Measurements from ENCODE around the gene NUP37.
A peak's percentile ranks its signal among the peaks of the same experiment; 100 is the strongest.

Gene NUP37

GRCh38 chr12:102064476-102064875 lies 55.4 kb downstream of the NUP37 start:
- TF ChIP-seq ZFX (IDR thresholded peaks at IDR 0.05; ENCODE audit: borderline replicate concordance) (no peak), CTCF (IDR thresholded peaks at IDR 0.05) (no peak)
- H3K27ac ChIP-seq = no peak overlapping the region

DNA sequence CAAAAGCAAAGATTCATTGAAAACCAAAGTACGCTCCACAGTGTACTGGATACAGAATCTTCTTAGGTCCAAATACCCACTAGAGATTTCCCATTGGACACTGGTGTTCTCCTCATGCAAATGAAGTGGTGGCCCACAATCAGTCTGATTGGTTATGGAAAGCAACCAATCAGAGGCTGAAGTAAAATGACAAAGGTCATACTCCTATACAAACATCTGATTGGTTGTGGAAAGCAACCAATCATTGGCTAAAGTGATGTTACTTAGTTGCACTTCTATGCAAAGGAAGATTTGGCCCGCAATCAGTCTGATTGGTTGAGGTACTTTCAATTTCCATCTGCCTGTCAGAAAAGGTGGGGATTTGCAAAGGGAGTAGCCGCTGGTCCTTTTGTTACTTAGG lies 56.8 kb downstream of the NUP37 start:
- peak overlapping the region; percentile 77 for H3K27ac ChIP-seq

DNA sequence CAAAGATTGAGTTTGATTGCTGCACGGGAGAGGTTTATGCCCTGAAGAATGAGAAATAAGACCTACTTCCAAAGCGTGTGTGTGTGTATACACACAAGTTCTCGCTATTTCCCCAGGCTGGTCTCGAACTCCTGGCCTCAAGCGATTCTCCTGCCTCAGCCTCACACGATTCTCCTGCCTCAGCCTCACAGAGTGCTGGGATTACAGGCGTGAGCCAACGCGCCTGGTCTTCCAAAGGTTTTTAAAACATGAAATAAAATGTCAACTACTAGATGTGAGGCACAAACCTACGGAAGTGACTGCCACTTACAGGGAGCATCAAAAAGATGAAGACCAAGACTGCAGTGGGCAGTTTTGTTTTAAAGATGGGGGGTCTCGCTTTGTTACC lies 57.5 kb downstream of the NUP37 start:
- TF ChIP-seq ZFX (IDR thresholded peaks at IDR 0.05; ENCODE audit: borderline replicate concordance) = no peak
- H3K27ac ChIP-seq = peak overlapping the region; percentile 77

More for the DNA sequence above, 56.8 kb downstream of the NUP37 start:
- TF ChIP-seq ZFX (IDR thresholded peaks at IDR 0.05; ENCODE audit: borderline replicate concordance) (no peak), CTCF (IDR thresholded peaks at IDR 0.05) (no peak)

DNA sequence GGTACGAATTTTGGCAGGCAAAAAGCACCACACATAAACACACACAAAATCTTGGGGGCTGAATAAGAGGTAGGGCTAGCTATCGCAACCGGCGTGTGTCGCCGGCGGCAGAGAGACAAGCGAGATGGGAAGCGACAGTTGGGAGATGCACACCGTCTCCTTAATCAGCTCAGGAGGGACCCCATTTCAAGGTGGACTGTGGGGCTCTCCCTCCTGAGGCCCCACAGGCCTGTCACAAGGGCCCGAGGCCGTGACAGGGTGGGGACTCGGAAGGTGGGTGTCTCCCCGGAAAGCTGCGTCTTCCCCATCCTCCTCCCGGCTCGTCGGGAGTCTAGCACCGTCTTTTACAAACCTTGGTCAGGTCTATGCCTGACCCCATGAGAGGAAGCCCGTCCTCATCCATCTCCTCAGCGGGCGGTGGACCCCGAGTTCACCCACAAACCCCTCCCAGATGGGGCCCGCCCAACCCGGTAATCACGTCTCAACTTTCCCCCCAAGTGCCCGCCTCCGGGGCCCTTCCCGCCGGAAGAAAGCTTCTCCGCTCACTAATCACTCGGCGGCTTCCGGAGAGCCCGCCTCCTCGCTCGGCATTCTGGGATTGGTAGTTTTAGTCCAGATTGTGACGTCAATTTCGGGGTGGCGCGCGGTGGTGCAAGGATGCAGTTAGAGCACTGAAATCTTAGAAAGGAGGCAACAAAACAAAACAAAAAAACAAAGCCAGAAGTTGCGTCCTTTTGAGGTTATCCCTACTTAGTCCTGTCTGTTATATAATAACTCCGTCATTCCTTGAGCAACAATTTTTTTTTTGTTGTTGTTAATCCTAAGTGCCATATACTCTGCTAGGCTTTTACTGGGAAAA lies 58.1 kb downstream of the NUP37 start, which contains the start of gene WASHC3:
WASHC3 (minus strand) TSS at position 432 of the 859 bp plus-strand sequence; CDS start at position 403, 29 bp downstream.
- H3K27ac ChIP-seq = peak within 1 kb of the TSS; percentile 77
- no peak for TF ChIP-seq CTCF (IDR thresholded peaks at IDR 0.05)
- no peak for TF ChIP-seq ZFX (IDR thresholded peaks at IDR 0.05; ENCODE audit: borderline replicate concordance)

DNA sequence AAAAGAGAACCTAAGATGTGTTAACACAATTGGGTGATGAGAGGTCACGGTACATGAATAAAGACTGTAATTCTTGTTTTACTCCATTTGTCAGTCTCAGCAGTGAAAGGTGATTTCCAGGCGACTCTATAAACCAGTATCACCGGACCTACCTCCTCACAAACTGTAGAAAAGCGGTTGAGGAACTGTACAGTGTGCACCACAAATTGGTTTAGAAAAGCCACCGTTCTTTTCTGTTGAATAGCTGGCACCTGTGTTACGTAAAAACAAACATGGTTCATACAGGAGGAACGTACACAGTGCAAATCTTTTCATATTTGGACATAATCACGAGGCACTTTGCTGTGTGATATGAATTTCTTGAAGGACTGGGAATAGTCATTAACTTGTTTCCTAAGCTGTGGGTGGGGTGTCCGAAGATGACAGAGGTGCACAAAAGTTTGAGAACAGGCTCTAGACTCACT lies 58.8 kb downstream of the NUP37 start:
- peak overlapping the region; percentile 77 for H3K27ac ChIP-seq
- TF ChIP-seq ZFX (IDR thresholded peaks at IDR 0.05; ENCODE audit: borderline replicate concordance) (no peak), CTCF (IDR thresholded peaks at IDR 0.05) (no peak)

- no peak overlapping the region for H3K27ac ChIP-seq
- TF ChIP-seq ZFX (IDR thresholded peaks at IDR 0.05; ENCODE audit: borderline replicate concordance) (no peak), CTCF (IDR thresholded peaks at IDR 0.05) (no peak)
Measured at GRCh38 chr12:102059343-102059742, 60.6 kb downstream of the NUP37 start.

DNA sequence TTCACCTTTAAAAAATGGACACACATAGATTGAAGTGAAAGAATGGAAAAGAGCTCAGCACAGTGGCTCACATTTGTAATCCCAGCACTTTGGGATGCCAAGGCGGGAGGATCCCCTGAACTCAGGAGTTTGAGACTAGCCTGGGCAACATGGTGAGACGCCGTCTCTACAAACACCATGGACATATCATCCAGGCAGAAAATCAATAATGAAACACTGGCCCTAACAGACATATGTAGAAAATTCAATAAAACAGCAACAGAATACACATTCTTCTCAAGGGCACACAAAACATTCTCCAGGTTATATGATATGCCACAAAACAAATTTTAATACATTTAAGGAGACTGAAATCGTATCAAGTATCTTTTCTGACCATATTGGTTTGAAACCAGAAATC lies 65.6 kb downstream of the NUP37 start:
- H3K27ac ChIP-seq = no peak overlapping the region
- TF ChIP-seq CTCF (IDR thresholded peaks at IDR 0.05) (no peak), ZFX (IDR thresholded peaks at IDR 0.05; ENCODE audit: borderline replicate concordance) (no peak)

Measured in 22Rv1 (cell line).